PC-3 (cell line): ENCODE data around the gene TYK2. TPM values are rescaled to one million over a fixed set of nuclear protein-coding genes. Genes with fewer than 3 reads are reported as not detected.

ENCODE experiments used
- ATAC-seq: fragments of 200-7000 bp; cut with Tn5 transposase; 2 replicates; pipeline ENCODE4 v1.9.1; 2020; ENCODE audit warnings: mild to moderate bottlenecking, moderate library complexity
- BruUV-seq: library from RNA; stranded (reverse); fragments of 400-500 nt; replicated peaks from 2 replicates; lab custom pipeline; 2021; lab: Mats Ljungman, UMichigan
- CTCF ChIA-PET: fragments of 300-600 bp; sonication (Branson Sonifier 250); formaldehyde crosslinking; loops from one replicate; lab custom pipeline; 2022; ENCODE audit warnings: antibody characterized with exemption; lab: Charles Lee
- POLR2A ChIA-PET: fragments of 300-600 bp; sonication (Branson Sonifier 250); formaldehyde crosslinking; loops from one replicate; lab custom pipeline; 2022; ENCODE audit warnings: antibody characterized with exemption; ENCODE audit not compliant: unreplicated experiment; lab: Charles Lee
- DNase-seq: peaks from one replicate; pipeline ENCODE4 v3.0.0-alpha.2; 2015
- H2AFZ ChIP-seq: fragments of 300-600 bp; sonication (generic); 2 replicates; pipeline ENCODE4 v1.6.0; 2016; ENCODE audit warnings: antibody characterized with exemption, low read length
- H3F3A ChIP-seq: fragments of 300-600 bp; sonication (generic); one replicate; pipeline ENCODE4 v1.6.0; 2017; ENCODE audit warnings: antibody characterized with exemption, low read length, control low read depth, mild to moderate bottlenecking; ENCODE audit not compliant: unreplicated experiment
- H3K27ac ChIP-seq: fragments of 300-600 bp; sonication (generic); 2 replicates; pipeline ENCODE4 v1.5.1; 2016; ENCODE audit warnings: mild to moderate bottlenecking, low read length
- H3K27me3 ChIP-seq: fragments of 300-600 bp; sonication (generic); 2 replicates; pipeline ENCODE4 v1.6.1; 2016; ENCODE audit warnings: low read length, mixed read lengths
- H3K36me3 ChIP-seq: fragments of 300-600 bp; sonication (generic); 2 replicates; pipeline ENCODE4 v1.6.1; 2016; ENCODE audit warnings: low read depth, mixed run types, low read length, mixed read lengths
- H3K4me1 ChIP-seq: fragments of 300-600 bp; sonication (generic); 2 replicates; pipeline ENCODE4 v1.5.1; 2016; ENCODE audit warnings: low read length; ENCODE audit not compliant: insufficient read depth
- H3K4me2 ChIP-seq: fragments of 300-600 bp; sonication (generic); 2 replicates; pipeline ENCODE4 v1.6.0; 2016; ENCODE audit warnings: low read length
- H3K4me3 ChIP-seq: fragments of 300-600 bp; sonication (generic); 2 replicates; pipeline ENCODE4 v1.5.1; 2016; ENCODE audit warnings: mild to moderate bottlenecking, low read length, mixed read lengths
- H3K79me2 ChIP-seq: fragments of 300-600 bp; sonication (generic); 2 replicates; pipeline ENCODE4 v1.6.1; 2017; ENCODE audit warnings: low read length, mixed read lengths
- H3K9ac ChIP-seq: fragments of 300-600 bp; sonication (generic); 2 replicates; pipeline ENCODE4 v1.6.0; 2016; ENCODE audit warnings: mild to moderate bottlenecking, low read length
- H3K9me2 ChIP-seq: fragments of 300-600 bp; sonication (generic); replicated peaks from 2 replicates; pipeline ENCODE4 v1.6.1; 2016; ENCODE audit warnings: mixed run types, low read length, mixed read lengths
- H3K9me3 ChIP-seq: fragments of 300-600 bp; sonication (generic); 2 replicates; pipeline ENCODE4 v1.6.1; 2016; ENCODE audit warnings: low read length, mixed read lengths
- H4K20me1 ChIP-seq: fragments of 300-600 bp; sonication (generic); 2 replicates; pipeline ENCODE4 v1.6.1; 2016; ENCODE audit warnings: low read length, mixed read lengths
- CTCF ChIP-seq: fragments of 300-600 bp; sonication (generic); conservative IDR thresholded peaks from 2 replicates; pipeline ENCODE4 v1.5.1; 2017; ENCODE audit warnings: antibody characterized with exemption, low read depth, mild to moderate bottlenecking, low read length
- EZH2 ChIP-seq: fragments of 300-600 bp; sonication (generic); IDR thresholded peaks from one replicate; pipeline ENCODE4 v1.6.1; 2017; ENCODE audit warnings: antibody characterized with exemption, mild to moderate bottlenecking, low read length; ENCODE audit not compliant: unreplicated experiment
- EZH2phosphoT487 ChIP-seq: fragments of 300-600 bp; sonication (generic); IDR thresholded peaks from 2 replicates; pipeline ENCODE4 v1.6.1; 2018; ENCODE audit warnings: mild to moderate bottlenecking, antibody characterized with exemption, low read length, borderline replicate concordance
- intact Hi-C: fragments of 100-400 bp; cut with micrococcal nuclease; formaldehyde crosslinking; loops from 2 replicates; pipeline ENCODE4 v1.9.0; 2023
- total RNA-seq: library from RNA; depleted of rRNA; stranded (reverse); fragments of >200 nt; gene quantifications from 2 replicates; pipeline ENCODE4 v1.2.3, GENCODE V29; 2014

The TYK2 gene
- total RNA-seq, 1 experiment from 2014 or later = 177 TPM

GRCh38 chr19:10395003-10395402, 14.6 kb upstream of the TYK2 start:
- TF ChIP-seq EZH2 = no peak
- 0 out of 2 replicates have a peak, but pooled peaks have one; percentile 9 for TF ChIP-seq CTCF
- no peak for TF ChIP-seq EZH2phosphoT487
- H3K36me3 ChIP-seq = peaks cover 42% of the 10 kb centered on the region
- no peaks in the 10 kb centered on the region for H3K9me2 ChIP-seq
- no peaks in the 10 kb centered on the region for H3F3A ChIP-seq
- no peaks in the 10 kb centered on the region for H3K4me1 ChIP-seq
- no peak overlapping the region for H2AFZ ChIP-seq
- H3K9me3 ChIP-seq = no peaks in the 10 kb centered on the region
- H4K20me1 ChIP-seq = peaks cover 23% of the 10 kb centered on the region
- H3K27me3 ChIP-seq = no peaks in the 10 kb centered on the region
- POLR2A ChIA-PET = no interaction called here
- intact Hi-C loops = no loop called here
- no peak overlapping the region for H3K9ac ChIP-seq
- no peak for DNase-seq
- no peak overlapping the region for H3K4me3 ChIP-seq
- ATAC-seq = no peak
- no peak overlapping the region for H3K27ac ChIP-seq
- H3K4me2 ChIP-seq = no peak overlapping the region
- CTCF ChIA-PET = no interaction called here
- no TSS peak for BruUV-seq
- H3K79me2 ChIP-seq = peaks cover 38% of the 10 kb centered on the region

- no peaks in the 10 kb centered on the region for H3K4me1 ChIP-seq
- H3K4me3 ChIP-seq = no peak overlapping the region
- H3K4me2 ChIP-seq = no peak overlapping the region
- no peaks in the 10 kb centered on the region for H3K27me3 ChIP-seq
- ATAC-seq (no peak), DNase-seq (no peak)
- TF ChIP-seq CTCF (no peak), EZH2phosphoT487 (no peak), EZH2 (no peak)
- ChIA-PET CTCF (interaction anchor here (0.6 to 1.1 kb wide), 2 partner anchors 134 to 159 kb away, joined by 3 to 5 read pairs; no protein-coding TSS in a partner anchor), POLR2A (no interaction called here)
- H3K9me2 ChIP-seq = no peaks in the 10 kb centered on the region
- peaks cover 14% of the 10 kb centered on the region for H4K20me1 ChIP-seq
- no peak overlapping the region for H2AFZ ChIP-seq
- H3K27ac ChIP-seq = no peak overlapping the region
- peaks cover 19% of the 10 kb centered on the region for H3K79me2 ChIP-seq
- BruUV-seq = no TSS peak
- no peaks in the 10 kb centered on the region for H3K9me3 ChIP-seq
- intact Hi-C loops = no loop called here
- H3F3A ChIP-seq = no peaks in the 10 kb centered on the region
- H3K36me3 ChIP-seq = peaks cover 34% of the 10 kb centered on the region
- no peak overlapping the region for H3K9ac ChIP-seq
Observed at GRCh38 chr19:10393137-10393536, 12.8 kb upstream of the TYK2 start.

- no peak for TF ChIP-seq EZH2phosphoT487
- no peak for TF ChIP-seq CTCF
- TF ChIP-seq EZH2 = no peak
- H3K4me1 ChIP-seq = no peaks in the 10 kb centered on the region
- no peak overlapping the region for H2AFZ ChIP-seq
- peaks cover 9% of the 10 kb centered on the region for H3K79me2 ChIP-seq
- ATAC-seq (no peak), DNase-seq (no peak)
- CTCF ChIA-PET = interaction anchor here (0.7 to 1.1 kb wide), 2 partner anchors 121 to 133 kb away, joined by 3 read pairs; partner anchors contain the start of gene ICAM1
- no peaks in the 10 kb centered on the region for H3F3A ChIP-seq
- POLR2A ChIA-PET = no interaction called here
- peaks cover 30% of the 10 kb centered on the region for H3K36me3 ChIP-seq
- no peaks in the 10 kb centered on the region for H3K9me3 ChIP-seq
- no peak overlapping the region for H3K9ac ChIP-seq
- H3K4me2 ChIP-seq = no peak overlapping the region
- no peak overlapping the region for H3K27ac ChIP-seq
- H4K20me1 ChIP-seq = peaks cover 7% of the 10 kb centered on the region
- BruUV-seq = no TSS peak
- no peaks in the 10 kb centered on the region for H3K27me3 ChIP-seq
- intact Hi-C loops = no loop called here
- no peaks in the 10 kb centered on the region for H3K9me2 ChIP-seq
- no peak overlapping the region for H3K4me3 ChIP-seq
Observed at GRCh38 chr19:10392120-10392519, 11.7 kb upstream of the TYK2 start.
